Cortex of kidney (tissue), 1 donor: Measurements from ENCODE around the gene EPX.

ENCODE experiments used
- DNase-seq: peaks from one replicate; lab custom pipeline; 2025; lab: John Stamatoyannopoulos, UW

EPX gene

DNA sequence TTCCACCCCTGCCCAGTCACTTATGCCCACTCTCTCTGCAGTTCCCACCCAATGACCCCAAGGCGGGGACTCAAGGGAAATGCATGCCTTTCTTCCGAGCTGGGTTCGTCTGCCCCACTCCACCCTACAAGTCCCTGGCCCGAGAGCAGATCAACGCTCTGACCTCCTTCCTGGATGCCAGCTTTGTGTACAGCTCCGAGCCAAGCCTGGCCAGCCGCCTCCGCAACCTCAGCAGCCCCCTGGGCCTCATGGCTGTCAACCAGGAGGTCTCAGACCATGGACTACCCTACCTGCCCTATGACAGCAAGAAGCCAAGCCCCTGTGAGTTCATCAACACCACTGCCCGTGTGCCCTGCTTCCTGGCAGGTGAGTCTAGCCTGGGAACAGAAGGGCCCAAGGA, 59.6 kb downstream of the EPX start:
- DNase-seq, result no peak

DNA sequence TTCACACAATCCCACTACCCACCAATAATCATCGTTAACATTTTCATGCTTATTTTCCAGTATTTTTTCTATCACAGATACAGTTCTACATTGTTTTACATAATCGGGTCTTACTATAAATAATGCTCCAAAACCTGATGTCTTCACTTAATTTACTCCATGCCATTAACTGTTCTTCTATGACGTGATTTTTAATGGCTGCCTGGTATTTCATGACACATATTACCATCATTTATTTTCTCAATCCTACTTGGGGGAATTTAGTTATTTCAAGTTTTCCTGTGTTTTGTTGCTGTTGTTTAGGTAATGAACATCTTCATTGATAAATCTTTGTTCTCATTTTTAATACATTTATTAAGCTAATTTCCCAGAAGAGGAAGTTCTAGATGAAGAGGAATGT, 60.6 kb downstream of the EPX start:
- no peak for DNase-seq
